GM18909 (cell line): ENCODE data around the gene ARMCX1.
"Not testable (repeated sequence)": the region's sequence is repeated elsewhere in the genome, so short reads cannot be mapped to it uniquely, and the experiment has no call there.

Source experiments
- ATAC-seq: cut with Tn5 transposase; IDR thresholded peaks from one replicate; pipeline ENCODE4 v1.9.1; 2021; ENCODE audit warnings: mild to moderate bottlenecking; ENCODE audit not compliant: unreplicated experiment, poor library complexity

Gene ARMCX1

DNA sequence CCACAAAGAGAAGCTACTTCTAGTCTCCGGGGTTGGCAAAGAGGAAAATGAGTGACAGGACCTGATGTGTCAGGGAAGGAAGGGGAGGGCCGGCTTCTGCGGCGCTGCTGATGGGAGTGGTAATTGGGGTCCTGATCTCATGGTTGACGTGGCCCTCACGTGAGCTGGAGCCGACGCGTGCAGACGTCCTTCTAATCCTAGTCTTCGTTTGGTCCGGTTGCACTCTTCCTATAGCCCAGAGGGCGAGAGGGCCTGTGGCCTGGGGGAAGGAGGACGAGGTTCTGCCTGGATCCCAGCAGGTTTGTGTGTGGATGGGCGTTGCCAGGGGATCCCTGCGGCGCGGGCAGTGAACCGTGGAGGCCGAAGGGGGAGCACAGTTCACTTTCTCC, at the start of gene ARMCX1:
Gene ARMCX1 (plus strand): TSS at position 186 of the 389 bp plus-strand sequence. CDS start 2,384 bp downstream, outside the sequence.
- ATAC-seq = no peak

DNA sequence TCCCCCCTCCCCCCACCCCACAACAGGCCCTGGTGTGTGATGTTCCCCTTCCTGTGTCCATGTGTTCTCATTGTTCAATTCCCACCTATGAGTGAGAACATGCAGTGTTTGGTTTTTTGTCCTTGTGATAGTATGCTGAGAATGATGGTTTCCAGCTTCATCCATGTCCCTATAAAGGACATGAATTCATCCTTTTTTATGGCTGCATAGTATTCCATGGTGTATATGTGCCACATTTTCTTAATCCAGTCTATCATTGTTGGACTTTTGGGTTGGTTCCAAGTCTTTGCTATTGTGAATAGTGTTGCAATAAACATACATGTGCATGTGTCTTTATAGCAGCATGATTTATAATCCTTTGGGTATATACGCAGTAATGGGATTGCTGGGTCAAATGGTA, 47.4 kb upstream of the ARMCX1 start:
- not testable (repeated sequence) for ATAC-seq

DNA sequence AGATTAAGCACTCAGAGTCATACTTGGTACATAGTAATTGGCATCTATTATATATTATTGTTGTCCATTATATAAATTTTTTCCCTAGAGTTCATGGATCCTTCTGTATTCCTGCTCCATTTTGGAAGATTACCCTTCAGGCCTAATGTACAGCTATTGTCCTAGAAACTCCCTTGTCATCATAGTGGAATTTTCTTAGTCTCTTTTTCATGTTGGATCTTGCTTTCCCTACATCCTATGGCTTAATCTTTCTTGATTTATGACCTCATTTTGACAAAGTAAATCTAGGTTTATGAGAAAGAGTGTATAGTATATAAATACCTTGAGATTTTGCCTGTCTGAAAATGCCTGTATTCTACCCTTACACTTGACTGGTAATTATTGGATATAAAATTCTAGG, 43.0 kb upstream of the ARMCX1 start:
- no peak for ATAC-seq

DNA sequence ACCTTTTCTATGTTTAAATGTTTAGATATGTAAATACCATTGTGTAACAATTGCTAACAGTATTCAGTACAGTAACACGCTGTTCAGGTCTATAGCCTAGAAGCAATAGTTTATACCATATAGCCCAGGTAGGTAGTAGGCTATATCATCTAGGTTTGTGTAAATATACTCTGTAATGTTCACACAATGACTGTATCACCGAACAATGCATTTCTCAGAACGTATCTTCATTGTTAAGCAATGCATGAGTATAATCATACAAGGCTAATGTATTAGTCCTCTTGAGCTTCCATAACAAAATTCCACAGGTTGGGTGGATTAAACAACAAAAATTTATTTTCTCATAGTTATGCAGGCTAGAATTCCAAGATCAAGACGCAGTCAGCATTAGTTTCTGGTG, 42.4 kb upstream of the ARMCX1 start:
- ATAC-seq = no peak

DNA sequence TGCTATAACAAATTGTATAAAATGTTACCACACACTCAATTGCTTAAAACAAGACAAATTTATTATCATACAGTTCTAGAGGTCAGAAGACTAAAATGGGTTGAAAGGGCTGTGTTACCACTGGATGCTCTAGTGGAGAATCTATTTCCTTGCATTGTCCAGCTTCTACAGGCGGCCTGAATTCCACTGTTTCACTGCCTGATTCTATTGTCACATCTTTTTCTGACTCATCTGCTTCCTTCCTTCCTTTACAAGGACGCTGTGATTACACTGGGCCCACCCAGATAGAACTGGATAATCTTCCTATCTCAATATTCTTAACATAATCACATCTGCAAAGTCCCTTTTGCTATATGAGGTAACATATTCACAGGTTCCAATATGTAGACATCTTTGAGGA, 19.4 kb upstream of the ARMCX1 start:
- ATAC-seq = no peak

DNA sequence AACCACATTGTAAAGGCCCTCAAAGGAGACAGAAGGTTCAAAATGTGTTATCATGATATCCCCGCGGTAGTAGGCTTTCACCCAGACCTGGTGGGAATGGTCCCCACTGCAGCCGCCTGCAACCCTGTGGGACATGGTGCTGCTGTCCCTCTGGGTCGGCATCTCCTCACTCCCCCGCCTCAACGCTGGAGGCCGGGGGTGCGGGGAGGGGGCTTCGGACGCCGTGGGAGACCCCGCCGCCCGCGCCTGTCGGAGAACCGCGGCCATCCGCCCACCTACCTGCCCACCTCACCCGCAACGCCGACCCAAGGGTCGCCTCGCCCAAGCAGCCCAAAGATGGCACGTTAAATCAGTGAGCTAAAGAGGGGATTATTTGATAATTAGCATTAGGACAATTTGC, 11.2 kb upstream of the ARMCX1 start:
- ATAC-seq = no peak

DNA sequence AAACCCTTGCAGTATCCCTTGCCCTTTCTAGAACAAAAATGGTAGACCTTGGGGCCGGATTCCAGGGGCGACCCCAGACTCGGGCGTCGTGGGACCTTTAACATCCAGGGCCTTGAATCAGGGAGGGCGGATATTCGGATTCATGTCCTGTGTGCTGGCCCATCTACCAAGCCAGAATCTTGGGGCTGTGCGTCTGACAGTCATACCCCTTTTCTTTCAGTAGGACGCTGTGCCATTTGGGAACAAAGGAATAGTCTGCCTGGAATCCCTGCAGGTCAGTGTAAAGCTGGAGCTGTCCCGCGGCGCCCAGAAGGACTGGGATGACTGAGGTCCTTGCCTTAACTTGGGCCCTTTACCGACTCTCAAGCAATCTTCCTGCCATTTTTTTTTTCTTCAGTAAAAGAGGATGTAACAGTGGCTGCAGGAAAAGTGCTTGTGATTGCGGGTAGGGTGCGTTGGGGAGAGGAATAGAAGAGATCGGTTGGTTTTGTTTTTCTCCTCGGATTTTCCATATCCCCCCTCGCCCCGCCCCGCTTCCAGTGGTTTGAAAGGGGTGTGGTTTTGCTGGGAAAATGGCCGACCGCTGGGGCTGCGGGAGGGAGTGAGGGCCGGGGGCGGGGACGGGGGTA, 518 bp downstream of the ARMCX1 start:
- ATAC-seq = no peak

DNA sequence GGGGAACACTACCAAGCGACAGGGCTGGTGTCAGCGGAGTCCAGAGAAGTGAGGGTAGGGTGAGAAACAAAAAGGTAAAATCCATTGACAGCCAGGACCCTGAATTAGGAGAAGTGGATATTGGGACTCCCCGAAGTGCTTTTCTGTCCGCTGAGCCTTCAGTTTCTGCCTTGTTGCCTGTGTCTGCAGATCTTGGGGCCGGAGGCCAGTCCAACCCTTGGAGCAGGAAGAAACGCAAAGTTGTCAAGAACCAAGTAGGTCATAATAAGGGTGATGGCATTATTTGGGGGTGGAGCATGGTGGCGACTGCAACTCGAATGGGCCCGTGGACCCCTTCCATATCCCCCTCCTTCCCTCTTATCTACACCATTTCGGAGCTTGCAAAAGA, 1.0 kb downstream of the ARMCX1 start:
- ATAC-seq = no peak

DNA sequence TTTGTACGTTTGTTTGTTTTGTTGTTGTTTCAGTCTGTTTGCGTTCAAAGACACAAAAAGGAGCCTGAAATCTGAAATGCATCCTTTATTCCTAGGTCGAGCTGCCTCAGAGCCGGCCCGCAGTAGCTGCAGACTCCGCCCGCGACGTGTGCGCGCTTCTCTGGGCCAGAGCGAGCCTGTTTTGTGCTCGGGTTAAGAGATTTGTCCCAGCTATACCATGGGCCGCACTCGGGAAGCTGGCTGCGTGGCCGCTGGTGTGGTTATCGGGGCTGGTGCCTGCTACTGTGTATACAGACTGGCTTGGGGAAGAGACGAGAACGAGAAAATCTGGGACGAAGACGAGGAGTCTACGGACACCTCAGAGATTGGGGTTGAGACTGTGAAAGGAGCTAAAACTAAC, 2.4 kb downstream of the ARMCX1 start:
- no peak for ATAC-seq

DNA sequence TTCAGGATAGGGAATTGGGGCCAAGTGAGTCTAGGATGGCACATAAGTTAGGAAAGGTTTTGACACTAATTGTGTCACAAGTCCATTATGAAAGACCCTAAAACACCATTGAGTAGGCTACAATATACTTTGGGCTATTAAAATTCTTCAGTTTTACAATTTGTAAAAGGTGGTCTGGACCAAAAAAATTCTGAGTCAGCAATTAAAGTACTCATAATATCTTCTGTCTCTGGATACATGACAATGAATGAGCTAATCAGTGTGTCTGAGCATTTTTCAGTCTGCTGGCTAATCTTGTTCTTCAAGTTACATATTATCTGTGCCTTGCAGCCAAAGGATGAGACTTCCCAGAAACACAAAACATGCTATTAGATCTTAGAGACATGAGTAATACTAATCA, 14.3 kb downstream of the ARMCX1 start:
- ATAC-seq = no peak

DNA sequence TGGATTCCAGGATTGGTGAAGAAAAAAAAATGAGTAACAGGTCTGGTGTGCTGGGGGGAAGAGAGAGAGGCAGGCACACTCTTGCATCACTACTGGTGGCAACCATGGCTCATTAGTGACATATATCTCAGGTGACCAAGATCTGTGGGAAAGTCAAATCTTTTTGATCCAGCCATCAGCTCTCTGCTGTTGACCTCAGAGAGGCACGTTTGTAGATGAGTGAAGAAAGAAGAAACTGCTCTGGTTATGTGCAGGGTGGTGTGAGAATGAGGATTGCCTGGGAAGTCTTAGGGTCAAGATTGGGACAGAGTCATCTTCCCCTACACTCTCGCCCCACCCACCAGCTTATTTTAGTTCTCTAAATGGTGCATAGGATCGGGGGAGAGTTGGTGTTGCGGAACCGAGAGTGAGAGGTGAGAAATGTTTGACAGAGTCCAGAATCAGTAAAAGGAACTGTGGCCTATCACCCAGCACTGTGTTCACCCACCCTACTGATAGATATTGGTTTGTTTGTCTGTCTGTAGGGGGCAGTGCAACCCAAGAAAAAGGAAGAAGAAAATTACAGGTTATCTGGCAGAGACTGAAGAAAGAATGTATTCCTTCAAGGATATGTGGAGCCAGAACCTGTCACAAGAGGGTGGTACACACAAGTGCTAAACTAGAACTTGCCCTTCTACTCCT, 45.5 kb downstream of the ARMCX1 start:
- peak; percentile 99 for ATAC-seq

DNA sequence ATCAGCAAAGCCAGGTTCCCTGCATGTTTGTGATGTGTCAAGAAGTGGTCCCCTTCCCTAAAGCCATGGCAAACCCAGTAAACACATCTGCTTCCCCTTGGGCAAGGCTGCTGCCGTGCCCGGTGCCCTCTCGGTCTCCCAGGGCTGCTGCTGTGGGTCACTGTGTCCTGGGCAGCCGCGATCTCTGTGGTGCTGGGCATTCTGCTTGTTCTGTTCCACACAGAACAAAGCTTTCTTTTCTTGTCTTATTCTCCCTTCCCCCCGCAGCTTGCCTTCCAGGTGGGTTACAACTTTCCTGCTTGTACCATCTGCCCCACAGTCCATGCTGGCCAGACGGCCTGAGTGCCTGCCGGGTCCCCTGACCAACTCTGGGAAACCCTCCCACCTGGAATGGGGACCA, 49.2 kb downstream of the ARMCX1 start:
- ATAC-seq = not testable (repeated sequence)

DNA sequence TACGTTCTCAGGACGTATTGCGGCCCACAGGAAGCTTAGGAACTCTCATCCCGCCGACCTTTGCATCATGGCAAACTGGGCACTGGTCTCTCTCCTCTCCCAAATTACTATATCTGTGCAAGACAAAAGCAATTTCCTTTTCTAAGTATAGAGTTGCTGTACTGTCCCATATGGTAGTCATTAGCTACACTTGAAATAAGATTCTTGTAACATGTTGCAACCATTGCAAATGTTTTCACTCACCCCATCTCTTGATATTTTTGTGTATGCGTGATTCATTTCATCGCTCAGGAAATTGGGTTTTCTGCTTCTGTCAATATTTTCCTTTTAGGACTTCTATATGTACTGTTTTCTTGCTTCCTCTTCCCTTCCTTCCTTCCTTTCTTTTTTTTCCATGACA, 51.7 kb downstream of the ARMCX1 start:
- no peak for ATAC-seq
